HEK293T (cell line): Measurements from ENCODE around the gene ATP10A.

Source experiments
- ARNT ChIP-seq: fragments of 450-650 bp; IDR thresholded peaks from 2 replicates; pipeline ENCODE4 v1.6.1; 2017; ENCODE audit warnings: mild to moderate bottlenecking
- CTBP1 ChIP-seq: fragments of 450-650 bp; IDR thresholded peaks from 2 replicates; pipeline ENCODE4 v1.6.1; 2016; ENCODE audit warnings: borderline replicate concordance
- HDGF ChIP-seq: fragments of 450-650 bp; IDR thresholded peaks from 2 replicates; pipeline ENCODE4 v1.6.1; 2017; ENCODE audit warnings: antibody characterized with exemption, borderline replicate concordance

- TF ChIP-seq CTBP1 = no peak
- no peak for TF ChIP-seq HDGF
- TF ChIP-seq ARNT = no peak
Measured at GRCh38 chr15:25785641-25786025, 77.5 kb downstream of the ATP10A start.
